Forelimb muscle (tissue), 1 donor: Measurements from ENCODE around the gene EVI5L. TPM values are rescaled to one million over a fixed set of nuclear protein-coding genes. Genes with fewer than 3 reads are reported as not detected.
A peak's percentile ranks its signal among the peaks of the same experiment; 100 is the strongest.

Source experiments
- DNase-seq: peaks from one replicate; pipeline ENCODE4 v3.0.0-alpha.2; 2013; ENCODE audit warnings: low read depth
- polyA plus RNA-seq: library from polyadenylated mRNA; unstranded; fragments of 120-200 nt; gene quantifications from one replicate; pipeline ENCODE4 v1.2.1, GENCODE V29; 2013; ENCODE audit not compliant: insufficient read length

Gene EVI5L
- polyA plus RNA-seq, 1 donor: 13.4 TPM

DNA sequence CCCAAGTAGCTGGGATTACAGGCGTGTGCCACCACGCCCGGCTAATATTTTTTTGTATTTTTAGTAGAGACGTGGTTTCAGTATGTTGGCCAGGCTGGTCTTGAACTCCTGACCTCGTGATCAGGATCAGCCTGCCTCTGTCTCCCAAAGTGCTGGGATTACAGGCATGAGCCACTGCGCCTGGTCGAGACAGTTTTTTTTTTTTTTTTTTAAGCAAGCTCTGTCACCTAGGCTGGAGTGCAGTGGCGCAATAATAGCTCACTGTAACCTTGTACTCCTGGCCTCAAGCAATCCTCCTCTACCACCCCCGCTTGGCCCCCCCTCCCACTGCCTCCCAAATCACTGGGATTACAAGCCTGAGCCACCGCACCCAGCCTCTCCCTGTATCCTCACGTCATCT is 67.3 kb downstream of the EVI5L start:
- DNase-seq: no peak

DNA sequence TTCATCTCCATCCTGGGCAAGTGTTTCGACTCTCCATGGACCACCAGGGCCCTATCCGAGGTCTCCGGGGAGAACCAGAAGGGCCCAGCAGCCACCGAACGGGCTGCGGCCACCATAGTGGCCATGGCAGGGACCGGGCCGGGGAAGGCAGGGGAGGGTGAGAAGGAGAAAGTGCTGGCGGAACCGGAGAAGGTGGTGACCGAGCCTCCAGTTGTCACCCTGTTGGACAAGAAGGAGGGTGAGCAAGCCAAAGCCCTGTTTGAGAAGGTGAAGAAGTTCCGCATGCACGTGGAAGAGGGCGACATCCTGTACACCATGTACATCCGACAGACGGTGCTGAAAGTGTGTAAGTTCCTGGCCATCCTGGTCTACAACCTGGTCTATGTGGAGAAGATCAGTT is 68.9 kb downstream of the EVI5L start:
- DNase-seq: no peak

GRCh38 chr19:7899751-7900378 is 69.8 kb downstream of the EVI5L start:
- DNase-seq: no peak

GRCh38 chr19:7900401-7900870 is 70.4 kb downstream of the EVI5L start:
- no peak for DNase-seq

DNA sequence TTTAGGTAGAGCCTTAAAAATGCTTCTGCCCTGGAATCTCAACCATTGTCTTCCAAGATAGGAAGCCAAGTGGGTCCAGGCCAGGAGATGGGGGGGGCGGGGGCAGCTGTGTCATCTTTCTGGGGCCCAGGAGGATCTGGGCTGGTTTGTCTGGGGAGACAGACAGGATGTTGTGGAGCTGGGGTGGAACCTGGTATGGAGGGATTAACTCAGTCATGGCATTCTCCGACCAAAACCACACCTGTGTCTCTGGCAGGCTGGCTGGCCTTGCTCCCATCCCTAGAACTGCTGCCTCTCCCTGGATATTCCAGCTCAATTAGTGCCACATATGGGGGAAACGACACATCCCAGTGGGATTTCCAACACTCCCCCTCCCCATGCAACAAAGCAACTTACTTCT is 70.9 kb downstream of the EVI5L start:
- no peak for DNase-seq

GRCh38 chr19:7901337-7901736 is 71.3 kb downstream of the EVI5L start:
- no peak for DNase-seq

DNA sequence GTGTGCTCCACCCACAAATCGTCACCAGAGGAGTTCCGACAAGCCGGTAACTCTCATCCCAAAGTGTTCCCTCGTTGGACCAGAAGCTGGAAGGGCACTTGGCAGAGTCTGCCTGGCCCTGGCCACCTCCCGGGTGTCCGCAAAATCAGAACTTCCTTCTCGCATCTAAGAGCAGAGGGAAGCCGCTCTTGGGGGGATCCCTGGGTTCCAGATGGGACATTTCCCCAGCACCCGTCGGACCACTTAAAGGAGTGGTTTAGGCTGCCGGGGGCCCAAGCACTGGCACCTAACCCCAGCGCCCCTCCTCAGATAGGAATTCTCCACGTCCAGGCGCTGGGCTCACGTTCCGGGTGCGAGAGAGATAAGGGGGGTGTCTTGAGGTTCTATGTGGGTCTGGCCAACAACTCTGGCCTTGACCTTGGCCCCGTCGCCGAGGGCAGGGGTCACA is 72.8 kb downstream of the EVI5L start:
- no peak for DNase-seq

GRCh38 chr19:7903244-7904073 is 73.4 kb downstream of the EVI5L start, which contains the start of gene MAP2K7:
Gene MAP2K7 (plus strand): TSS chr19:7903877. CDS start chr19:7903945, 68 bp downstream.
- DNase-seq: peak; percentile 99

DNA sequence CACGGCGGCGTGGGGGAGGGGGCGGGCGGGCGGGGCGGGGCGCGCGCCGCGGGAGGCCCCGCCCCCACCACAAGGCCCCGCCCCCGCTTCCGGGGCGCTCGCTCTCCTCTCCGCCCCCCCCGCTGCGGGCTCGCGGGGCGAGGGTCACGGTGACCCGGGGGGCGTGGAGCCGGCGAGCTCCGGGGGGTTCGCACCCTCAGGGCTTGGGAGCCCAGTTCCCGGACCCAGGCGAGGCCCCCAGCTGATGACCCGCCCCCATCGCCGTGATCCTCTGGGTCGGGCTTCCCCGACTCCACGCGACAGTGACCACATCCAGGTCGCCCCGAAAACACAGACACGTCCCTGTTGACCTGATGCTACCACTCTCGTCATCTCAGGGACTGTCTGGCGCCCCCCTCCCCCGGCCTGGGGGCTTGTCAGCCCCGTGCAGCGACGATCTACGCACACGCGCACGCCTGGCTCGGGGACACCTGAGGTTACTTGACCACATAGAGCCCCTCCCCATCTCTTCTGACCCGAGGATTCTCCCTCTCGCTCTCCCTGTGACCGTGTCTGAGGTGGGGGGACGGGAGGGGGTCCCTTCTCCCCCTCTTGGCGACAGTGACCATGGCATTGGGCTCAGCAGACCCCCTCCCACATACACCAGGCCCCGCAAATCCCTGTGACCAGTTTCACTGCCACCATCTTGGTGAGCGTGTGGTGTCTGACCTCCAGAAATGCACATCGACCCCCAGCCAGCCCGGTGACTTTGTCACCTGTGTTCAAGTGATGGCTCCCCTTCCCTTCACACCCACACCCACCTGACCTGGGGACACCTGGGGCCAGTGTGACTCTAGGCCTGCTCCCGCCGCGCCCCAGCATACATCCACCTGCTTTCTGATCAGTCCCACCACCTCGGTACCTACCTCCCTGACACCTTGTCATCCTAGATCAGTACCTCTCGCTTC is 74.3 kb downstream of the EVI5L start:
- DNase-seq: no peak

GRCh38 chr19:7905268-7905667 is 75.2 kb downstream of the EVI5L start:
- DNase-seq: no peak

DNA sequence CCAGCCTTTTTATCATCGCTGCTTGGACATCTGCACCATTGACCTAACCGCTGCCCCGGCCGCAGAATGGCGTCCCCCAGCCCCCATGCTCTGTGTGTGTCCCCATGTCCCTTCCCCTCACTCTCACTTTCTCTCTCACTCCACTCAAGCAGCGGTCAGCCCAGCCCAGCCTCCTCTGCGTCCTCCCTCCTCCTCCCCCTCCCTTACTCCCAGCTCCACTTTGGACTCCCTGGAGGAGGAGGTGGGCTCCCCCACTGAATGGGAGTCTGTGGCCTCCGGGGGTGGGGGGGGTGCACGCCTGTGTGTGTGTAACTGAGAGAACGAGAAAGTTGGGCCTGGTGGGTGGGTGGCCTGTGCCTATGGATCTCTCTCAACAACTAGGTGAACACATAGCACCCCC is 75.8 kb downstream of the EVI5L start:
- DNase-seq: no peak

DNA sequence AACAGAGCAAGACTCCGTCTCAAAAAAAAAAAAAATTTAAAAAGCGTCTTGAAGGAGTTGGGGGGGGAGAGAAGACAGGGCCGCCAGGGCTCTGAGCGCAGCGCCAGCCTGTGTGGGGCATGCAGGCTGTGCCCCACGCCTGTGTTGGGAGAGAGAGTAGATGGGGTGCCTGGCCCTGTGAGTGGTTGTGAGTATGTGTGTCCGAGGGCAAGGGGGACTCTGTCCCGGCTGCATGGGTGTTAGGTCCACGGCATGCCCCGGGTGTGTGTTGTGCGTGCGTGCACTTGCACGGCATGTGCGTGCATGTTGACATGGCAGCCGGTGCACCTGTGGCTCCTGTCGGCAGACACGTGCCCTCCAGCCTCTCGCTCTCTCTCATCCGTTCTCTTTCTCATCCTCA is 77.1 kb downstream of the EVI5L start:
- DNase-seq: no peak

DNA sequence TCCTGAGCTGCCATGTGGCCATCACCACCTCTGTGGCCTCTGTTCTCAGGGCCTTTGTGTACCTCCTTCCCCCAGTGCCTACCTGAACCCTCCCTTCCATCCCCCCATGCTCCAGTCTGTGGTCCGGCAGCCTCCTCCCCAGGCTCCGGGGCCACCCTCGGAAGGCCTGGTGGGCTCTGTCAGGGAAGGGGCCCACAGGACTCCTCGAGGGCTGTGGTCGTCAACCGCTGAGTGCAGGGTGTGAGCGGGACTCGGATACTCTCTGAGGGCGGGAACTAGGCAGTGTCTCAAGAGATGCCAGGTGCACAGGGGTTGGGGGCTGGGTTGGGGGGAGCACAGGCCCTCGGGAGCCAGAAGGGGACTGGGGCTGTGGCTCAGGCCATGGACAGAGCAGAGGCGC is 77.5 kb downstream of the EVI5L start:
- DNase-seq: no peak

GRCh38 chr19:7908078-7908699 is 78.2 kb downstream of the EVI5L start:
- no peak for DNase-seq

- DNase-seq: no peak
Measured at GRCh38 chr19:7908742-7909461, 78.9 kb downstream of the EVI5L start.

- no peak for DNase-seq
Measured at GRCh38 chr19:7909471-7910067, 79.6 kb downstream of the EVI5L start.

DNA sequence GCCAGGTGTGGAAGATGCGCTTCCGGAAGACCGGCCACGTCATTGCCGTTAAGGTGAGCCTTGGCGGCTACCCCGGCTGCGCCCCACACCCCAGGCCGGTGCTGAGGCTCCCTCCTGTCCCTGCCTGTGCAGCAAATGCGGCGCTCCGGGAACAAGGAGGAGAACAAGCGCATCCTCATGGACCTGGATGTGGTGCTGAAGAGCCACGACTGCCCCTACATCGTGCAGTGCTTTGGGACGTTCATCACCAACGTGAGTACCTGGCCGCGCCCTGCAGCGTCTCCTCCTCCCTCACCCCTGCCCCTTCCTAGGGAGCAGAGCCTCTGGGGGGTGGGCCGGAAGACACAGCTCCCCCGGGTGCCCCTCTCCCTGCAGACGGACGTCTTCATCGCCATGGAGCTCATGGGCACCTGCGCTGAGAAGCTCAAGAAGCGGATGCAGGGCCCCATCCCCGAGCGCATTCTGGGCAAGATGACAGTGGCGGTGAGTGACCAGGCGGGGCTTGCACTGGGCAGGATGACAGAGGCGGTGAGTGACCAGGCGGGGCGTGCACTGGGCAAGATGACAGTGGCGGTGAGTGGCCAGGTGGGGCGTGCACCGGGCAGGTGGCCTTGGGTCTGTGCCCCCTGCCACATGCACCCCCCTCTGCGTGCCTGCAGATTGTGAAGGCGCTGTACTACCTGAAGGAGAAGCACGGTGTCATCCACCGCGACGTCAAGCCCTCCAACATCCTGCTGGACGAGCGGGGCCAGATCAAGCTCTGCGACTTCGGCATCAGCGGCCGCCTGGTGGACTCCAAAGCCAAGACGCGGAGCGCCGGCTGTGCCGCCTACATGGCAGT is 80.5 kb downstream of the EVI5L start:
- DNase-seq: no peak

- DNase-seq: no peak
Measured at GRCh38 chr19:7911508-7912143, 81.6 kb downstream of the EVI5L start.

DNA sequence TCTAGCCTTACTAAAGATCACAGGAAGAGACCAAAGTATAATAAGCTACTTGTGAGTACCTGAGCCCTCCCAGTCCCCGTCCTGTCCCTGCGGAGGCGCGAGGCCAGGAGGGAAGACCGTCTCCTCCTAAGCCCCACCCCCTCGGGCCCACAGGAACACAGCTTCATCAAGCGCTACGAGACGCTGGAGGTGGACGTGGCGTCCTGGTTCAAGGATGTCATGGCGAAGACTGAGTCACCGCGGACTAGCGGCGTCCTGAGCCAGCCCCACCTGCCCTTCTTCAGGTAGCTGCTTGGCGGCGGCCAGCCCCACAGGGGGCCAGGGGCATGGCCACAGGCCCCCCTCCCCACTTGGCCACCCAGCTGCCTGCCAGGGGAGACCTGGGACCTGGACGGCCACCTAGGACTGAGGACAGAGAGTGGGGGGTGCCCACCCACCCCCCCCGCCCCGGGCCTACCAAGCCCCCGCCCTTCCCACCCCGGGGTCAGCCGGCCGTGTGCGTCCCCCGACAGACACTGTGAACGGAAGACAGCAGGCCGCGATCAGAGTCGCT is 82.2 kb downstream of the EVI5L start:
- no peak for DNase-seq
